Testis (tissue), 3 donors: ENCODE measurements around the gene FAM131B. TPM values are rescaled to one million over a fixed set of nuclear protein-coding genes. Genes with fewer than 3 reads are reported as not detected.

Source experiments
- DNase-seq: peaks from one replicate; pipeline ENCODE4 v3.0.0-alpha.2; 2019
- H3K27ac ChIP-seq, 2 donors: fragments of 200-600 bp; sonication (generic); one replicate each; pipeline ENCODE4 v1.5.1; 2019
- H3K27me3 ChIP-seq: fragments of 200-600 bp; sonication (generic); one replicate; pipeline ENCODE4 v1.5.1; 2019
- H3K36me3 ChIP-seq: fragments of 200-600 bp; sonication (generic); one replicate; pipeline ENCODE4 v1.5.1; 2017; ENCODE audit warnings: low read depth; ENCODE audit errors: missing control alignments
- H3K4me1 ChIP-seq: fragments of 200-600 bp; sonication (generic); one replicate; pipeline ENCODE4 v1.5.1; 2019
- H3K4me3 ChIP-seq, 2 donors: fragments of 200-600 bp; sonication (generic); one replicate each; pipeline ENCODE4 v1.5.1; 2017 to 2019
- H3K9me3 ChIP-seq: fragments of 200-600 bp; sonication (generic); one replicate; pipeline ENCODE4 v1.5.1; 2017
- CTCF ChIP-seq, 3 experiments: fragments of 450-650 bp in 2 of 3; fragments of 200-600 bp in 1 of 3; sonication (generic) in 1 of 3; IDR thresholded peaks; one replicate each; pipeline ENCODE4 v1.5.1; 2016 to 2019; ENCODE audit warnings: antibody characterized with exemption in 3 of 3, mild to moderate bottlenecking in 2 of 3, moderate library complexity in 1 of 3
- POLR2A ChIP-seq: fragments of 450-650 bp; IDR thresholded peaks from one replicate; pipeline ENCODE4 v1.6.1; 2017; ENCODE audit warnings: antibody characterized with exemption, mild to moderate bottlenecking, moderate library complexity
- WGBS, 2 donors: methylation state at CpG; one replicate each; pipeline ENCODE4 v1.1.5; 2018; 5-methylcytosine and 5-hydroxymethylcytosine counted together
- intact Hi-C: fragments of 100-400 bp; cut with DNase I; formaldehyde crosslinking; loops from one replicate; pipeline ENCODE4 v1.15.1; 2023; ENCODE audit warnings: low total_unique reads
- polyA plus RNA-seq: library from polyadenylated mRNA; stranded (reverse); fragments of 350-450 nt; fragmentation: Illumina TruSeq; extraction: RNeasy Lipid Tissue Mini Kit (QIAGEN cat#74804); gene quantifications from one replicate; pipeline ENCODE4 v1.2.3, GENCODE V29; 2014; ENCODE audit warnings: low read depth, low replicate concordance; ENCODE audit not compliant: insufficient read depth
- total RNA-seq, 2 donors: library from RNA; depleted of rRNA; stranded (reverse); fragments of >200 nt; gene quantifications; one replicate each; pipeline ENCODE4 v1.2.3, GENCODE V29; 2016

Gene FAM131B
- total and polyA plus RNA-seq, 3 donors from 2014 or later, result 1.2 TPM

- Histone ChIP-seq H3K4me3 (no peak overlapping the region), H3K27ac (no peak overlapping the region), H3K9me3 (no peaks in the 10 kb centered on the region), H3K27me3 (no peaks in the 10 kb centered on the region), H3K36me3 (no peaks in the 10 kb centered on the region), H3K4me1 (peaks cover 32% of the 10 kb centered on the region)
- 84 to 95% methylated on average over 14 to 28 of the region's 28 CpGs for WGBS, 2 donors
- DNase-seq, result no peak
- intact Hi-C loops, result no loop called here
- no peak for TF ChIP-seq CTCF (IDR thresholded peaks at IDR 0.05)
- TF ChIP-seq POLR2A, result no peak
These were observed 34.4 kb upstream of the FAM131B start for GRCh38 chr7:143396625-143397556.

GRCh38 chr7:143396182-143396581 lies 33.7 kb upstream of the FAM131B start:
- 50 to 84% methylated on average over 2 to 7 of the region's 7 CpGs for WGBS, 2 donors

GRCh38 chr7:143395187-143396149 lies 33.0 kb upstream of the FAM131B start:
- Histone ChIP-seq H3K4me3 (no peak overlapping the region), H3K9me3 (no peaks in the 10 kb centered on the region), H3K4me1 (peaks cover 44% of the 10 kb centered on the region), H3K36me3 (no peaks in the 10 kb centered on the region), H3K27me3 (no peaks in the 10 kb centered on the region), H3K27ac (no peak overlapping the region)
- intact Hi-C loops, result no loop called here
- TF ChIP-seq CTCF (IDR thresholded peaks at IDR 0.05) (peak in 1 of 3 experiments; percentile 15), POLR2A (no peak)
- no peak for DNase-seq
- WGBS, 2 donors, result 55 to 73% methylated on average over 21 of the region's 21 CpGs

More at GRCh38 chr7:143396182-143396581, 33.7 kb upstream of the FAM131B start:
- Histone ChIP-seq H3K27ac (no peak overlapping the region), H3K4me1 (peaks cover 39% of the 10 kb centered on the region), H3K9me3 (no peaks in the 10 kb centered on the region), H3K36me3 (no peaks in the 10 kb centered on the region), H3K4me3 (no peak overlapping the region), H3K27me3 (no peaks in the 10 kb centered on the region)
- TF ChIP-seq CTCF (IDR thresholded peaks at IDR 0.05) (no peak), POLR2A (no peak)
- no peak for DNase-seq
- intact Hi-C loops, result no loop called here

- H3K4me3 ChIP-seq, result no peak overlapping the region
- WGBS, 2 donors, result 91 to 96% methylated on average over 5 to 6 of the region's 6 CpGs
- no peaks in the 10 kb centered on the region for H3K36me3 ChIP-seq
- intact Hi-C loops, result no loop called here
- no peaks in the 10 kb centered on the region for H3K9me3 ChIP-seq
- H3K4me1 ChIP-seq, result peaks cover 44% of the 10 kb centered on the region
- H3K27me3 ChIP-seq, result no peaks in the 10 kb centered on the region
- no peak for DNase-seq
- no peak for TF ChIP-seq POLR2A
- no peak for TF ChIP-seq CTCF (IDR thresholded peaks at IDR 0.05)
- H3K27ac ChIP-seq, result no peak overlapping the region
These were observed 32.3 kb upstream of the FAM131B start for GRCh38 chr7:143394777-143395176.
